Left ventricle myocardium superior (tissue), 1 donor: ENCODE measurements around the gene TLX3. TPM values are rescaled to one million over a fixed set of nuclear protein-coding genes. Genes with fewer than 3 reads are reported as not detected.

Experiments used
- ATAC-seq: fragments of 200-7000 bp; cut with Tn5 transposase; one replicate; pipeline ENCODE4 v1.9.1; 2020; ENCODE audit warnings: mild to moderate bottlenecking, moderate library complexity
- DNase-seq: peaks from one replicate; pipeline ENCODE4 v3.0.0-alpha.2; 2020
- intact Hi-C: fragments of 100-400 bp; cut with micrococcal nuclease; formaldehyde crosslinking; loops from one replicate; pipeline ENCODE4 v1.11.0; 2022
- total RNA-seq: library from RNA; stranded (reverse); fragmentation: NEBNext Ultra II Directional; extraction: Animal tissue kit (Norgen Biotek cat#: 25700); gene quantifications from one replicate; pipeline ENCODE4 v1.2.1, GENCODE V29; 2021
- donor health status: DM: no; HTN: yes; CAD: no; lungs with severe emphysema.

The TLX3 gene
- total RNA-seq, 1 donor from 2014 or later, result not detected

- intact Hi-C loops, result no loop called here
- no peak for DNase-seq
- no peak for ATAC-seq
Observed at GRCh38 chr5:171299851-171300250, 9.2 kb upstream of the TLX3 start.

GRCh38 chr5:171300358-171300757 lies 8.7 kb upstream of the TLX3 start:
- no peak for ATAC-seq
- intact Hi-C loops, result no loop called here
- DNase-seq, result no peak

GRCh38 chr5:171306166-171306565 lies 2.9 kb upstream of the TLX3 start:
- intact Hi-C loops, result no loop called here
- DNase-seq, result no peak
- ATAC-seq, result no peak

- DNase-seq, result no peak
- intact Hi-C loops, result no loop called here
- no peak for ATAC-seq
Observed at GRCh38 chr5:171306781-171307591, 2.1 kb upstream of the TLX3 start.

- no peak for DNase-seq
- ATAC-seq, result no peak
Observed at GRCh38 chr5:171307789-171308452, 1.1 kb upstream of the TLX3 start.

GRCh38 chr5:171309276-171310211 lies 496 bp downstream of the TLX3 start:
- intact Hi-C loops, result no loop called here
- DNase-seq (no peak), ATAC-seq (no peak)

More at GRCh38 chr5:171307789-171308452, 1.1 kb upstream of the TLX3 start:
- intact Hi-C loops, result no loop called here

- DNase-seq (no peak), ATAC-seq (no peak)
- intact Hi-C loops, result no loop called here
Observed at GRCh38 chr5:171310212-171310818, 1.3 kb downstream of the TLX3 start.

GRCh38 chr5:171310819-171311321 lies 1.8 kb downstream of the TLX3 start:
- intact Hi-C loops, result no loop called here
- DNase-seq (no peak), ATAC-seq (no peak)

GRCh38 chr5:171311322-171312077 lies 2.5 kb downstream of the TLX3 start:
- DNase-seq (no peak), ATAC-seq (no peak)
- intact Hi-C loops, result no loop called here

- no peak for ATAC-seq
- intact Hi-C loops, result no loop called here
- no peak for DNase-seq
Observed at GRCh38 chr5:171312129-171312974, 3.3 kb downstream of the TLX3 start.

GRCh38 chr5:171313481-171314206 lies 4.6 kb downstream of the TLX3 start:
- DNase-seq (no peak), ATAC-seq (no peak)
- intact Hi-C loops, result no loop called here

- ATAC-seq, result peak; percentile 71
- DNase-seq, result peak; percentile 67
- intact Hi-C loops, result no loop called here
Observed at GRCh38 chr5:171314728-171315385, 5.8 kb downstream of the TLX3 start.

GRCh38 chr5:171315386-171315891 lies 6.4 kb downstream of the TLX3 start:
- intact Hi-C loops, result no loop called here
- ATAC-seq (peak; percentile 20), DNase-seq (no peak)

- DNase-seq (no peak), ATAC-seq (no peak)
- intact Hi-C loops, result no loop called here
Observed at GRCh38 chr5:171315925-171316257, 6.8 kb downstream of the TLX3 start.

GRCh38 chr5:171316258-171317121 lies 7.4 kb downstream of the TLX3 start:
- DNase-seq, result no peak
- ATAC-seq, result no peak
- intact Hi-C loops, result no loop called here
